Activated gamma-delta T cell treated with anti-CD3 and anti-CD28 coated beads, Interleukin-2, amount 50 U/mL, for 16 hours (primary cell): ENCODE measurements around the gene MRPL57.
"Not testable (repeated sequence)": the region's sequence is repeated elsewhere in the genome, so short reads cannot be mapped to it uniquely, and the experiment has no call there.

ENCODE experiments used
- DNase-seq: peaks from one replicate; pipeline ENCODE4 v3.0.0-alpha.2; 2020; ENCODE audit warnings: low read depth

Gene MRPL57

GRCh38 chr13:21197606-21198225 is 21.3 kb downstream of the MRPL57 start:
- not testable (repeated sequence) for DNase-seq

GRCh38 chr13:21198391-21198790 is 21.9 kb downstream of the MRPL57 start:
- not testable (repeated sequence) for DNase-seq

- not testable (repeated sequence) for DNase-seq
These were observed 25.2 kb downstream of the MRPL57 start for GRCh38 chr13:21201456-21202190.

GRCh38 chr13:21202767-21203531 is 26.5 kb downstream of the MRPL57 start:
- DNase-seq, result no peak

- DNase-seq, result no peak
These were observed 32.2 kb downstream of the MRPL57 start for GRCh38 chr13:21208652-21209154.

- DNase-seq, result no peak
These were observed 35.8 kb downstream of the MRPL57 start for GRCh38 chr13:21212138-21212775.

- not testable (repeated sequence) for DNase-seq
These were observed 39.0 kb downstream of the MRPL57 start for GRCh38 chr13:21215419-21215818.

GRCh38 chr13:21216332-21216731 is 39.9 kb downstream of the MRPL57 start:
- DNase-seq, result no peak

GRCh38 chr13:21218351-21219035 is 42.0 kb downstream of the MRPL57 start:
- DNase-seq, result no peak

- DNase-seq, result no peak
These were observed 42.6 kb downstream of the MRPL57 start for GRCh38 chr13:21219036-21219381.

- not testable (repeated sequence) for DNase-seq
These were observed 43.3 kb downstream of the MRPL57 start for GRCh38 chr13:21219716-21220115.

GRCh38 chr13:21221268-21221667 is 44.8 kb downstream of the MRPL57 start:
- no peak for DNase-seq

- DNase-seq, result no peak
These were observed 48.6 kb downstream of the MRPL57 start for GRCh38 chr13:21225082-21225481.

- no peak for DNase-seq
These were observed 49.6 kb downstream of the MRPL57 start for GRCh38 chr13:21225841-21226581.

GRCh38 chr13:21227917-21228316 is 51.5 kb downstream of the MRPL57 start:
- no peak for DNase-seq
